IgD-negative memory B cell (primary cell): ENCODE measurements around the gene RUSC2. TPM values are rescaled to one million over a fixed set of nuclear protein-coding genes. Genes with fewer than 3 reads are reported as not detected.
A peak's percentile ranks its signal among the peaks of the same experiment; 100 is the strongest.
"Not testable (repeated sequence)": the region's sequence is repeated elsewhere in the genome, so short reads cannot be mapped to it uniquely, and the experiment has no call there.

Experiments used
- H3K27ac Mint-ChIP-seq, 3 donors: one replicate each; pipeline ENCODE4 v1.8.0; 2020 to 2022; ENCODE audit warnings: mild to moderate bottlenecking in 3 of 3, mixed read lengths in 3 of 3, moderate library complexity in 1 of 3
- H3K27me3 Mint-ChIP-seq: one replicate; pipeline ENCODE4 v1.8.0; 2021; ENCODE audit warnings: mixed read lengths
- H3K36me3 Mint-ChIP-seq: one replicate; pipeline ENCODE4 v1.8.0; 2020; ENCODE audit warnings: mild to moderate bottlenecking, mixed read lengths
- H3K4me1 Mint-ChIP-seq, 3 donors: one replicate each; pipeline ENCODE4 v1.8.0; 2020 to 2022; ENCODE audit warnings: mixed read lengths in 3 of 3, mild to moderate bottlenecking in 1 of 3
- H3K4me3 Mint-ChIP-seq, 4 donors: one replicate each; pipeline ENCODE4 v1.8.0; 2020 to 2022; ENCODE audit warnings: mild to moderate bottlenecking in 4 of 4, mixed read lengths in 4 of 4, moderate library complexity in 3 of 4
- H3K9me3 Mint-ChIP-seq, 3 donors: one replicate each; pipeline ENCODE4 v1.8.0; 2020 to 2021; ENCODE audit warnings: mixed read lengths in 3 of 3, mild to moderate bottlenecking in 1 of 3
- polyA plus RNA-seq: library from polyadenylated mRNA; unstranded; fragments of 300-500 nt; fragmentation: Illumina TruSeq; gene quantifications from one replicate; pipeline ENCODE4 v1.2.3, GENCODE V29; 2021

RUSC2 gene
- polyA plus RNA-seq, 1 donor from 2014 or later, result not detected

DNA sequence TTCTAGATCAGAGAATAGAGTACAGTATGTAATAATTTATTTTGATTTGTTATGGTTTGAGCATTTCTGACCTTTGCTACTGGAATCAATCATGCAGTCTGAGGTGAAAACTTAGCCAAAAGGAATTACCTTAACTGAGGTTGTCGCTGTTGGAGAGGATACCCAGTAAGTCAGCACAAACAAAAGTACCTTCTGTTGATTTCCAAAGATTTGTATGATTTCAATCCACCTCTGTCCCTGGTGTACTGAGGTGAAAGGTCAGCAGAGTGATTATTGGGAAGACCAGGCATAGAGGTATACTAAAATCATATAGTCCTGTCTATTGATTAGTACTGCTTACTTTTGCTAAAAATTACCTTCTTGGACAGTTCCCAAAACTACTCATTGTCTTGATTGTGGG, 32.8 kb downstream of the RUSC2 start:
- Mint-ChIP-seq H3K27ac (no peak overlapping the region), H3K36me3 (peaks cover 3% of the 10 kb centered on the region), H3K27me3 (no peaks in the 10 kb centered on the region), H3K4me3 (no peak overlapping the region), H3K4me1 (peaks cover 0 to 2% (median 0%) of the 10 kb centered on the region in 3 donors), H3K9me3 (no peaks in the 10 kb centered on the region)

DNA sequence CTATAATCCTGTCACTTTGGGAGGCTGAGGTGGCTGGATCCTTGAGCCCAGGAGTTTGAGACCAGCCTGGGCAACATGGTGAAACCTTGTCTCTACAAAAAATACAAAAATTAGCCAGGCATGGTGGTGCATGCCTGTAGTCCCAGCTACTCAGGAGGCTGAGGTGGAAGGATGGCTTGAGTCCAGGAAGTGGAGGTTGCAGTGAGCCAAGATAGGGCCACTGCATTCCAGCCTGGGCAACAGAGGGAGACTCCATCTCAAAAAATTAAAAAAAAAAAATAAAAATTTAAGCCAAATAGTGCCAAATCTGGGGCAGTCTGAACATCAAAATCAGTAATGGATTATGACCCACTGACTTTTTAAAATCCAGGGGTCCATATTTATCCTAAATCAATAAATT, 33.6 kb downstream of the RUSC2 start:
- not testable (repeated sequence) for H3K4me1 Mint-ChIP-seq, H3K9me3 Mint-ChIP-seq, H3K27ac Mint-ChIP-seq, H3K27me3 Mint-ChIP-seq, H3K4me3 Mint-ChIP-seq, H3K36me3 Mint-ChIP-seq

DNA sequence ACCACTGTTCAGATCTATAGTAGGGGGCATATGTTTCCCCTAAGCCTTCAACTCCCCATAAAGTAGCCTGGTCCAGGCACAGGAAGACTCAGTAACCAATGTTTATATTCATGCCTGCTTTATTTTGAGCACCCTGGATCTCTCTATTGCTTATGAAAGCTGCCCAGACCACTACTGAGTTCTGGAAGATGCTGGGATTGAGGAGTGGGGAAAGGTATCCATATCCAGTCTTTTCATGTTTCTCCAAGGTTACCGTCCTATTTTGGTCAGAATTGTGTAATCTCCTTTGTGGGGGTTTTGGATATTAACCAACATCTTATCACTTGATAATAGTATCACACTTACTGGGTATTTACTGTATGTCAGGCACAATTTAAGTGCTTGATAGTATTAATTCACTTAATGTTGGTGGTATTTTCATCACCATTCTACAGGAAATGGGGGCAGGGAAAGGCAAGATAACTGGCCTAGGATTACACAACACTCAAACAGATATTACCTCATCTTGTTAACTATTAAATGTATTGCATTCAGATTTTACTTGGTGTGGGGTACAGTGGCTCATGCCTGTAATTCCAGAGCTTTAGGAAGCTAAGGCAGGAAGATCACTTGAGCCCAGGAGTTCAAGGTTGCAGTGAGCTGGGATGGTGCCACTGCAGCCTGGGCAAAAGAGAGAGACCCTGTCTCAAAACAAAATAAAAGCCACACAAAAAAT, 36.3 kb downstream of the RUSC2 start:
- Mint-ChIP-seq H3K27ac (no peak overlapping the region), H3K4me3 (no peak overlapping the region), H3K9me3 (no peaks in the 10 kb centered on the region), H3K27me3 (no peaks in the 10 kb centered on the region), H3K4me1 (peaks cover 0 to 2% (median 0%) of the 10 kb centered on the region in 3 donors), H3K36me3 (peaks cover 3% of the 10 kb centered on the region)

DNA sequence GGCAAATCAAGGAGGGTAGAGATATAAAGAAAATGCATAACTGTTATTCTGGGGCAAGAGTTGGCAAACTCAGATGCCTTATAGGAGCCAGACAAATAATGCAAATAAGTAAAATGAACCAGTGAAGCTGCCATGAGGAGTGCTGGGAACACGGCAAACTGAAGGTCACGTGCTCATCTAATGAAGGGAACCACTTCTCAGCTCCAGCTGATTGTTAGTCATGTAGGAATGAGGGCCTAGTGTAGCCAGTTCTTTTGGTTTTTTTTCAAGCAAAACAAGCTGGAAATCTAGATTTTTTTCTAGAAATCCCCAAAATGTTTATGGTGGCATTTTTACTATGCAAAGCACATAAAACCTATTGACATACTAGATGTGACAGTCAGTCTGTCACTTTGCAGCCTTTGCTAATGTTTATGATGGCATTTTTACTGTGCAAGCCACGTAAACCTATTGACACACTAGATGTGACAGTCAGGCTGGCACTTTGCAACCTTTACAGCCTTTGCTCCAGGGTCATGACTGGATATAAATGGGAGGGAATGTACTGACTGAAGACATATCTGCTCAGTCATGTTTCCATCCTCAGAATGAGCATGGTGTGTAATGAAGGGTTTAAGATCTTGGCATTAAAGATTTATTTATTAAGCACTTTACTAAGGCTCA, 39.4 kb downstream of the RUSC2 start:
- Mint-ChIP-seq H3K9me3 (no peaks in the 10 kb centered on the region), H3K4me3 (no peak overlapping the region), H3K4me1 (peaks cover 0 to 2% (median 0%) of the 10 kb centered on the region in 3 donors), H3K27ac (peak overlapping the region in 1 of 3 donors; percentile 42), H3K36me3 (peaks cover 5% of the 10 kb centered on the region), H3K27me3 (no peaks in the 10 kb centered on the region)

DNA sequence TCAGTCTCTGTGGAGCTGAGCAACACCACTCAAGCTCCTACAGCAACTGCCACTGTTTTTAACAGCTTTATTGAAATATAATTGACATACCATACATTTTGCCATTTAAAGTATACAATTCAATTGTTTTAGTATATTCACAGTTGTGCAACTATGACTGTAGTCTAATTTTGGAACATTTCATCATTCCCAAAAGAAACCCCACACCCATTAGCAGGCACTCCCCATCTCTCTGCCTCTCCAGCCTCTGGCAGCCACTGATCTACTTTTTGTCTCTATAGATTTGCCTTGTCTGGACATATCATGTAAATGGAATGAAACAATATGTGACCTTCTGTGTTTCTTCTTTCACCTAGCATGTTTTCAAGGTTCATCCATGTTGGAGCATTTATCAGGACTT, 43.5 kb downstream of the RUSC2 start:
- no peaks in the 10 kb centered on the region for H3K4me1 Mint-ChIP-seq
- no peak overlapping the region for H3K27ac Mint-ChIP-seq
- peaks cover 0 to 2% (median 0%) of the 10 kb centered on the region in 3 donors for H3K9me3 Mint-ChIP-seq
- peaks cover 2% of the 10 kb centered on the region for H3K36me3 Mint-ChIP-seq
- no peak overlapping the region for H3K4me3 Mint-ChIP-seq
- H3K27me3 Mint-ChIP-seq, result peaks cover 3% of the 10 kb centered on the region

DNA sequence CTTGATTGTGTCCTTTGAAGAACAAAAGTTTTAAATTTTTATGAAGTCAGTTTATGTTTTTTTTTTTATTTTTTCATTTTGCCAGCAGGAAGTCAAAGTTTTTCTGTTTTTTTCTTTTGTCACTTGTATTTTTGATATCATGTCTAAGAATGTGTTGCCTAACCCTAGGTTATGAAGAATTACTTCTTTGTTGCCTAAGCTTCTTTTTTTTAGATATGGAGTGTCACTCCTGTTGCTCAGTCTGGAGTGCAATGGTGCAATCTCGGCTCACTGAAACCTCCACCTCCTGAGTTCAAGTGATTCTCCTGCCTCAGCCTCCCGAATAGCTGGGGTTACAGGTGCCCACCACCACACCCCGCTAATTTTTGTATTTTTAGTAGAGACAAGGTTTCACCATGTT, 45.0 kb downstream of the RUSC2 start:
- H3K4me1 Mint-ChIP-seq, H3K4me3 Mint-ChIP-seq, H3K9me3 Mint-ChIP-seq, H3K36me3 Mint-ChIP-seq, H3K27me3 Mint-ChIP-seq, H3K27ac Mint-ChIP-seq: not testable (repeated sequence)

DNA sequence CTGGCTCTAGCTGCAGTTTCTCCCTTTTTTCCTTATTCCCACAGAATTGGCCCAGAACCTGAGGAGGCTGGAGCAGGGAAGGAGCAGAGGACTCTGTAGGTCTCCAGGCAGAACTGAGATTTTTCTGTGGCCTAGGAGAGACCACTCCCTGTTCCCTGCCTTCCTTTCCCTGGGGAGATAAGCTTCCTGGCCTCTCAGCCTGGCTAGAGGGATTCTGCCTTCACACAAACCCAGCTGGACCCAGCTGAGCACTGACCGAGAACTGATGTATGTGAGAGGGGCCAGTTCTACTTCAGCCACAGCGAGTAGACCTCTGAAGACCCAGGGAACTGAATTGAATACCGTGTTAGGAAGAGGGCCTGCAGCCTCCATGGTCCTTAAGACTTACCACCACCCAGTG, 48.0 kb downstream of the RUSC2 start:
- Mint-ChIP-seq H3K4me1 (peaks cover 0 to 1% (median 0%) of the 10 kb centered on the region in 3 donors), H3K27me3 (peaks cover 11% of the 10 kb centered on the region), H3K9me3 (peaks cover 0 to 2% (median 0%) of the 10 kb centered on the region in 3 donors), H3K27ac (no peak overlapping the region), H3K36me3 (no peaks in the 10 kb centered on the region), H3K4me3 (no peak overlapping the region)

DNA sequence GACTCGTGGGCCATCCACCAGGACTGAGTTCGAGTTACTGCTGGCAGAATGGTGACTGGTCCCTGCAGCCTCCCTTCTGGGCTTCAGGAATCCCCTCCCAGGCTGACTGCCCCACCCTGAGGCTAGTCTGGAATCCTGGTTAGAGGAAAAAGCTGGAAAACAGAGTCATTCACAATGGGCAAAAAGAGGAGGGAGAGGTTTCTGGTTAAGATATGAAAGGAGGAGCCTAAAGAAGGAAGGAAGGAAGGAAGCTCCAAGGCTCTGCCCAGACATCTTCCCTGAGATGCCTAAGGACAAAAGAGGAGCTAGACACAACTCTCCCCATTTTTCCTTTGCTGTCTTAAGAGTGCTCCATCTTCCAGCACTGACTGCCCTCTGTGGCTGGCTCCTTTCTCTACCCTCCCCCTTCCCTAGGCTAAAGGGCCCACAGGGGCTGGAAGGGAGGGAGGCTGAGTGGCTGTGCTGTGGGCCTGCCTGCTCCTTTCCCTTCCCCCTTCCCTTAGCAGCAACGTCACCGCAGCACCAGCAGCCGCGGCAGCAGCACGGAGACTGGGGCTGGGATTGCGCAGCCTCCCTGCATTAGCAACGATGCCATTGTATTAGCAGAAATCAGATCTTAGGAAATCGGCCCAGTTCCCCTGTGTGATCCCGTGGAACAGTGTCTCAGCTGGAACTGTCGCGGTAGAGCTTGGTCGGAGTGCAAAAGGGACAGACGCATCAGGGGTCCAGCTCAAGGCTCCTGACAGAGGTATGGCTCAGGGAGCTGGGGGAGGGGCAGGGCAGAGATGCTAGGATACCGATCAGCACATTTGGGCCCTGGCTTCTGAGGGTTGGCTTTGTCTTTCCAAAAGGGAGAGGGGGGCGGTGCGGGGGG, 48.7 kb downstream of the RUSC2 start:
- no peaks in the 10 kb centered on the region for H3K36me3 Mint-ChIP-seq
- peaks cover 11% of the 10 kb centered on the region for H3K27me3 Mint-ChIP-seq
- H3K9me3 Mint-ChIP-seq, result peaks cover 0 to 2% (median 0%) of the 10 kb centered on the region in 3 donors
- no peak overlapping the region for H3K27ac Mint-ChIP-seq
- H3K4me1 Mint-ChIP-seq, result peaks cover 0 to 1% (median 0%) of the 10 kb centered on the region in 3 donors
- no peak overlapping the region for H3K4me3 Mint-ChIP-seq

Other genes with a start within 250 kb of the RUSC2 start
- 10.3 TPM for gene TESK1, start 115.2 kb downstream of the RUSC2 start, polyA plus RNA-seq
- 51.9 TPM for gene CD72, start 128.3 kb downstream of the RUSC2 start, polyA plus RNA-seq
- gene SIT1, start 160.8 kb downstream of the RUSC2 start, polyA plus RNA-seq, result 188 TPM
- 30.5 TPM for gene RMRP, start 167.9 kb downstream of the RUSC2 start, polyA plus RNA-seq
- 77.4 TPM for gene CCDC107, start 168.2 kb downstream of the RUSC2 start, polyA plus RNA-seq
- 0.64 TPM for gene ARHGEF39, start 175.1 kb downstream of the RUSC2 start, polyA plus RNA-seq
- gene CA9, start 183.8 kb downstream of the RUSC2 start, polyA plus RNA-seq, result not detected
- not detected for gene TPM2, start 199.8 kb downstream of the RUSC2 start, polyA plus RNA-seq
- 106 TPM for gene TLN1, start 242.1 kb downstream of the RUSC2 start, polyA plus RNA-seq
- 29.3 TPM for gene CREB3, start 242.6 kb downstream of the RUSC2 start, polyA plus RNA-seq